ENCODE measurements around the gene KIF20B. TPM values are rescaled to one million over a fixed set of nuclear protein-coding genes. Genes with fewer than 3 reads are reported as not detected.

KIF20B gene
- total RNA-seq, 1 experiment from 2014 or later, result 50.2 TPM

DNA sequence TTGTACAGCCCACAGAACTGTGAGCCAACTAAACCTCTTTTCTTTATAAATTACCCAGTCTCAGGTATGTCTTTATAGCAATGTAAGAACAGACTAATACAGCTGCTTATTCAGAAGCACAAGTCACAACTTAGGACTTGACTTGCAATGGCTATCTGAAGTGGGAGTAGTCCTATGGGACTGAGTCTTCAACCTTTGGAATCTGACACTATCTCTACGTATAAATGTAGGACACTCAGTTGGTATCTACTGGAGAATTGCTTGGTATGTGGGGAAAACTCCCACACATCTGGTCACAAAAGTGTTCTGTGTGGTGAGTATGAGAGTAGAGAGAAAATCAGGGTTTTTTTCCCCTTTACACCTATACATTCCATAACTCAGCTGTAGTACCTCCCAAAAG lies 44.1 kb upstream of the KIF20B start:
- Histone ChIP-seq H3K36me3 (ENCODE audit: control insufficient read depth in 1 of 2, insufficient read depth in 2 of 2, low read length in 2 of 2) (no peaks in the 10 kb centered on the region), H3K27me3 (ENCODE audit: insufficient read depth, low read length) (no peaks in the 10 kb centered on the region), H2AFZ (ENCODE audit: low read depth, low read length, poor library complexity, severe bottlenecking) (no peak overlapping the region), H3K4me2 (ENCODE audit: low read length) (no peak overlapping the region), H4K20me1 (ENCODE audit: insufficient read depth) (no peaks in the 10 kb centered on the region), H3K4me1 (ENCODE audit: control insufficient read depth in 1 of 2, insufficient read depth in 2 of 2, low read length in 2 of 2) (peaks cover 0 to 7% of the 10 kb centered on the region in 2 experiments; a peak in 1 of 4 replicates), H3K27ac (ENCODE audit: low read depth, low read length) (no peak overlapping the region), H3K79me2 (ENCODE audit: insufficient read depth, low read length) (no peaks in the 10 kb centered on the region), H3K9me3 (ENCODE audit: control insufficient read depth in 1 of 2, insufficient read depth in 1 of 2, low read depth in 1 of 2, low read length in 2 of 2) (no peaks in the 10 kb centered on the region), H3K9me2 (ENCODE audit: insufficient read depth) (no peaks in the 10 kb centered on the region), H3K4me3 (replicated peaks in 1 of 2; ENCODE audit: low read depth in 1 of 2, low read length in 2 of 2) (no peak overlapping the region), H3K9ac (ENCODE audit: low read length) (no peak overlapping the region)
- TF ChIP-seq ZNF274 (IDR thresholded peaks at IDR 0.05; ENCODE audit: low read depth, low read length) (no peak), POLR2AphosphoS5 (IDR thresholded peaks at IDR 0.05; ENCODE audit: low read depth, low read length) (no peak), SP1 (IDR thresholded peaks at IDR 0.05; ENCODE audit: low read depth) (no peak), POLR2A (IDR thresholded peaks at IDR 0.05; ENCODE audit: borderline replicate concordance, extremely low read depth, insufficient read depth, insufficient read length) (no peak), TCF7L2 (IDR thresholded peaks at IDR 0.05; ENCODE audit: borderline replicate concordance, extremely low read depth, insufficient read depth, insufficient read length) (no peak), EZH2phosphoT487 (IDR thresholded peaks at IDR 0.05; ENCODE audit: borderline replicate concordance) (no peak), ELF1 (IDR thresholded peaks at IDR 0.05; ENCODE audit: borderline replicate concordance, low read depth) (no peak), YY1 (IDR thresholded peaks at IDR 0.05; ENCODE audit: extremely low read depth, insufficient replicate concordance, low read depth, low read length) (no peak), FOSL1 (IDR thresholded peaks at IDR 0.05; ENCODE audit: low read depth) (no peak), RAD21 (IDR thresholded peaks at IDR 0.05; ENCODE audit: low read depth) (no peak), EZH2 (IDR thresholded peaks at IDR 0.05) (no peak), CBX3 (IDR thresholded peaks at IDR 0.05; ENCODE audit: low read depth) (no peak), JUND (IDR thresholded peaks at IDR 0.05) (no peak)
- TF ChIP-seq, protein P1, sequence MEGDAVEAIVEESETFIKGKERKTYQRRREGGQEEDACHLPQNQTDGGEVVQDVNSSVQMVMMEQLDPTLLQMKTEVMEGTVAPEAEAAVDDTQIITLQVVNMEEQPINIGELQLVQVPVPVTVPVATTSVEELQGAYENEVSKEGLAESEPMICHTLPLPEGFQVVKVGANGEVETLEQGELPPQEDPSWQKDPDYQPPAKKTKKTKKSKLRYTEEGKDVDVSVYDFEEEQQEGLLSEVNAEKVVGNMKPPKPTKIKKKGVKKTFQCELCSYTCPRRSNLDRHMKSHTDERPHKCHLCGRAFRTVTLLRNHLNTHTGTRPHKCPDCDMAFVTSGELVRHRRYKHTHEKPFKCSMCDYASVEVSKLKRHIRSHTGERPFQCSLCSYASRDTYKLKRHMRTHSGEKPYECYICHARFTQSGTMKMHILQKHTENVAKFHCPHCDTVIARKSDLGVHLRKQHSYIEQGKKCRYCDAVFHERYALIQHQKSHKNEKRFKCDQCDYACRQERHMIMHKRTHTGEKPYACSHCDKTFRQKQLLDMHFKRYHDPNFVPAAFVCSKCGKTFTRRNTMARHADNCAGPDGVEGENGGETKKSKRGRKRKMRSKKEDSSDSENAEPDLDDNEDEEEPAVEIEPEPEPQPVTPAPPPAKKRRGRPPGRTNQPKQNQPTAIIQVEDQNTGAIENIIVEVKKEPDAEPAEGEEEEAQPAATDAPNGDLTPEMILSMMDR (IDR thresholded peaks at IDR 0.05 in 2 of 3, conservative IDR thresholded peaks at IDR 0.05 in 1 of 3; ENCODE audit: borderline replicate concordance in 1 of 3, insufficient read depth in 1 of 3, low read depth in 2 of 3, low read length in 2 of 3), result no peak
- TF ChIP-seq, protein P2, sequence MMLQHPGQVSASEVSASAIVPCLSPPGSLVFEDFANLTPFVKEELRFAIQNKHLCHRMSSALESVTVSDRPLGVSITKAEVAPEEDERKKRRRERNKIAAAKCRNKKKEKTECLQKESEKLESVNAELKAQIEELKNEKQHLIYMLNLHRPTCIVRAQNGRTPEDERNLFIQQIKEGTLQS (IDR thresholded peaks at IDR 0.05), result no peak
- TF ChIP-seq, protein P3, sequence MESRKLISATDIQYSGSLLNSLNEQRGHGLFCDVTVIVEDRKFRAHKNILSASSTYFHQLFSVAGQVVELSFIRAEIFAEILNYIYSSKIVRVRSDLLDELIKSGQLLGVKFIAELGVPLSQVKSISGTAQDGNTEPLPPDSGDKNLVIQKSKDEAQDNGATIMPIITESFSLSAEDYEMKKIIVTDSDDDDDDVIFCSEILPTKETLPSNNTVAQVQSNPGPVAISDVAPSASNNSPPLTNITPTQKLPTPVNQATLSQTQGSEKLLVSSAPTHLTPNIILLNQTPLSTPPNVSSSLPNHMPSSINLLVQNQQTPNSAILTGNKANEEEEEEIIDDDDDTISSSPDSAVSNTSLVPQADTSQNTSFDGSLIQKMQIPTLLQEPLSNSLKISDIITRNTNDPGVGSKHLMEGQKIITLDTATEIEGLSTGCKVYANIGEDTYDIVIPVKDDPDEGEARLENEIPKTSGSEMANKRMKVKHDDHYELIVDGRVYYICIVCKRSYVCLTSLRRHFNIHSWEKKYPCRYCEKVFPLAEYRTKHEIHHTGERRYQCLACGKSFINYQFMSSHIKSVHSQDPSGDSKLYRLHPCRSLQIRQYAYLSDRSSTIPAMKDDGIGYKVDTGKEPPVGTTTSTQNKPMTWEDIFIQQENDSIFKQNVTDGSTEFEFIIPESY (IDR thresholded peaks at IDR 0.05; ENCODE audit: extremely low read depth, insufficient replicate concordance, low read length), result no peak
- ChIA-PET CTCF (no interaction called here), POLR2A (no interaction called here), RAD21 (ENCODE audit: low non-redundant PET in 1 of 2, low total read pairs in 2 of 2, uncharacterized antibody in 2 of 2, unreplicated experiment in 2 of 2) (no interaction called here)
- ATAC-seq, result no peak
- intact Hi-C loops (cut with micrococcal nuclease), result no loop called here
- BruUV-seq (replicated peaks), result no TSS peak
- DNase-seq (ENCODE audit: low read depth, low spot score), result no peak
